Esophagus squamous epithelium (tissue), 4 donors: ENCODE data around the gene DAB1.

Experiments
- POLR2A ChIP-seq, 4 donors: fragments of 450-650 bp; IDR thresholded peaks; one replicate each; pipeline ENCODE4 v1.6.1; 2017; ENCODE audit warnings: antibody characterized with exemption in 4 of 4, mild to moderate bottlenecking in 4 of 4, moderate library complexity in 3 of 4
- TF ChIP-seq, protein P1 (sequence below), 6 experiments: fragments of 450-650 bp in 4 of 6; fragments of 200-600 bp in 2 of 6; sonication (generic) in 2 of 6; IDR thresholded peaks; one replicate each; pipeline ENCODE4 v1.5.1; 2016 to 2019; ENCODE audit warnings: antibody characterized with exemption in 6 of 6, mild to moderate bottlenecking in 4 of 6, moderate library complexity in 4 of 6

DNA sequence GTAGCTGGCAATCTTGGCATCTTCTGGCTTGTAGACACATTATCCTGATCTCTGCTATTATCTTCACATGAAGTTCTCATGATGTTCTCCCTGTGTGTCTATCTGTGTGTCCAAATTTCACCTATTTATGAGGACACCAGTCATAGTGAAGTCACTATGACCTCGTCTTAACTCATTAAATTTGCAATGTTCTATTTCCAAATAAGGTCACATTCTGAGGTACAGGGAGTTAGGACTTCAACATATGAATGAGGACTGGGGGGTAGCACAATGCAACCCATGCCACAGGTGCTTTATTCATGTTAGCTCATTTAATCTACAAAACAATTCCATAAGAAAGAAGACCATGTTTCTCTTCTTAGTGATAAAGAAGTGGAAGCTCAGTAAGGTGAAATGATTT, 251.8 kb downstream of the DAB1 start:
- TF ChIP-seq, protein P1, sequence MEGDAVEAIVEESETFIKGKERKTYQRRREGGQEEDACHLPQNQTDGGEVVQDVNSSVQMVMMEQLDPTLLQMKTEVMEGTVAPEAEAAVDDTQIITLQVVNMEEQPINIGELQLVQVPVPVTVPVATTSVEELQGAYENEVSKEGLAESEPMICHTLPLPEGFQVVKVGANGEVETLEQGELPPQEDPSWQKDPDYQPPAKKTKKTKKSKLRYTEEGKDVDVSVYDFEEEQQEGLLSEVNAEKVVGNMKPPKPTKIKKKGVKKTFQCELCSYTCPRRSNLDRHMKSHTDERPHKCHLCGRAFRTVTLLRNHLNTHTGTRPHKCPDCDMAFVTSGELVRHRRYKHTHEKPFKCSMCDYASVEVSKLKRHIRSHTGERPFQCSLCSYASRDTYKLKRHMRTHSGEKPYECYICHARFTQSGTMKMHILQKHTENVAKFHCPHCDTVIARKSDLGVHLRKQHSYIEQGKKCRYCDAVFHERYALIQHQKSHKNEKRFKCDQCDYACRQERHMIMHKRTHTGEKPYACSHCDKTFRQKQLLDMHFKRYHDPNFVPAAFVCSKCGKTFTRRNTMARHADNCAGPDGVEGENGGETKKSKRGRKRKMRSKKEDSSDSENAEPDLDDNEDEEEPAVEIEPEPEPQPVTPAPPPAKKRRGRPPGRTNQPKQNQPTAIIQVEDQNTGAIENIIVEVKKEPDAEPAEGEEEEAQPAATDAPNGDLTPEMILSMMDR (IDR thresholded peaks at IDR 0.05), result no peak
- TF ChIP-seq POLR2A (IDR thresholded peaks at IDR 0.05), result no peak
